Body of pancreas (tissue), 4 donors: ENCODE results near the gene SLC51A.

ENCODE experiments used
- CTCF ChIP-seq, 7 experiments: fragments of 450-650 bp in 4 of 7; fragments of 200-600 bp in 3 of 7; sonication (generic) in 3 of 7; IDR thresholded peaks; one replicate each; pipeline ENCODE4 v1.5.1; 2016 to 2019; ENCODE audit warnings: antibody characterized with exemption in 7 of 7
- POLR2A ChIP-seq, 3 donors: fragments of 450-650 bp; IDR thresholded peaks; one replicate each; pipeline ENCODE4 v1.6.1; 2016; ENCODE audit warnings: antibody characterized with exemption in 3 of 3, mild to moderate bottlenecking in 2 of 3

- TF ChIP-seq CTCF (IDR thresholded peaks at IDR 0.05) (no peak), POLR2A (IDR thresholded peaks at IDR 0.05) (no peak)
Measured at GRCh38 chr3:196186651-196187573, 29.4 kb upstream of the SLC51A start.
